Liver (tissue), 9 donors: Measurements from ENCODE around the gene CASP3. TPM values are rescaled to one million over a fixed set of nuclear protein-coding genes. Genes with fewer than 3 reads are reported as not detected.

Source experiments
- DNase-seq: peaks from one replicate; pipeline ENCODE4 v3.0.0-alpha.2; 2017; ENCODE audit warnings: low spot score
- H3K27ac ChIP-seq, 2 donors: one replicate each; pipeline ENCODE4 v1.7.0; 2013; ENCODE audit warnings: inconsistent platforms in 2 of 2, low read length in 2 of 2, control low read depth in 1 of 2, low read depth in 1 of 2, mild to moderate bottlenecking in 1 of 2
- H3K27me3 ChIP-seq, 4 donors: one replicate each; pipeline versions ENCODE4 v1.6.1 to v1.7.0; 2013; ENCODE audit warnings: low read length in 3 of 4, inconsistent platforms in 1 of 4, mild to moderate bottlenecking in 1 of 4, moderate library complexity in 1 of 4; ENCODE audit not compliant: control insufficient read depth in 4 of 4, insufficient read depth in 4 of 4
- H3K36me3 ChIP-seq, 4 donors: one replicate each; pipeline versions ENCODE4 v1.6.1 to v1.7.0; 2013; ENCODE audit warnings: low read length in 3 of 4, mild to moderate bottlenecking in 3 of 4, low read depth in 1 of 4, moderate library complexity in 1 of 4; ENCODE audit not compliant: control insufficient read depth in 4 of 4, insufficient read depth in 3 of 4
- H3K4me1 ChIP-seq, 4 donors: one replicate each; pipeline versions ENCODE4 v1.6.1 to v1.7.0; 2013; ENCODE audit warnings: low read length in 3 of 4, mild to moderate bottlenecking in 3 of 4, moderate library complexity in 1 of 4; ENCODE audit not compliant: control insufficient read depth in 4 of 4, insufficient read depth in 4 of 4
- H3K4me3 ChIP-seq, 3 donors: one replicate each; pipeline versions ENCODE4 v1.6.1 to v1.7.0; 2013; ENCODE audit warnings: low read length in 3 of 3, control low read depth in 1 of 3, low read depth in 1 of 3, mild to moderate bottlenecking in 1 of 3
- H3K9ac ChIP-seq, 2 donors: one replicate each; pipeline ENCODE4 v1.7.0; 2013; ENCODE audit warnings: low read length in 2 of 2, mild to moderate bottlenecking in 2 of 2, moderate library complexity in 2 of 2, control low read depth in 1 of 2, low read depth in 1 of 2
- H3K9me3 ChIP-seq, 4 donors: one replicate each; pipeline versions ENCODE4 v1.6.1 to v1.7.0; 2013; ENCODE audit warnings: low read length in 3 of 4; ENCODE audit not compliant: control insufficient read depth in 4 of 4
- ATF3 ChIP-seq: IDR thresholded peaks from 2 replicates; pipeline ENCODE4 v1.6.1; 2016; ENCODE audit warnings: antibody characterized with exemption
- CTCF ChIP-seq: fragments of 150-350 bp; IDR thresholded peaks from 2 replicates; pipeline ENCODE4 v1.5.1; 2017; ENCODE audit warnings: improper control_type of control experiment, low read depth, low read length; ENCODE audit not compliant: missing input control
- EGR1 ChIP-seq, 2 donors: IDR thresholded peaks; 2 replicates each; pipeline ENCODE4 v1.6.1; 2016 to 2018; ENCODE audit warnings: antibody characterized with exemption in 2 of 2, low read depth in 2 of 2
- FOXA1 ChIP-seq: IDR thresholded peaks from 2 replicates; pipeline ENCODE4 v1.6.1; 2016; ENCODE audit warnings: antibody characterized with exemption
- GABPA ChIP-seq, 2 donors: IDR thresholded peaks in 1 of 2; conservative IDR thresholded peaks in 1 of 2; 2 replicates each; pipeline ENCODE4 v1.6.1; 2016; ENCODE audit warnings: antibody characterized with exemption in 2 of 2, mild to moderate bottlenecking in 1 of 2, moderate library complexity in 1 of 2
- HNF4A ChIP-seq, 2 donors: conservative IDR thresholded peaks; 2 replicates each; pipeline ENCODE4 v1.6.1; 2016; ENCODE audit warnings: antibody characterized with exemption in 2 of 2, mild to moderate bottlenecking in 2 of 2
- HNF4G ChIP-seq: IDR thresholded peaks from 2 replicates; pipeline ENCODE4 v1.6.1; 2016; ENCODE audit warnings: antibody characterized with exemption
- JUND ChIP-seq, 2 donors: IDR thresholded peaks; 2 replicates each; pipeline ENCODE4 v1.6.1; 2016; ENCODE audit warnings: antibody characterized with exemption in 2 of 2
- MAX ChIP-seq: IDR thresholded peaks from 2 replicates; pipeline ENCODE4 v1.6.1; 2016; ENCODE audit warnings: antibody characterized with exemption
- NR2F2 ChIP-seq: IDR thresholded peaks from 2 replicates; pipeline ENCODE4 v1.6.1; 2016; ENCODE audit warnings: antibody characterized with exemption
- RAD21 ChIP-seq, 2 donors: IDR thresholded peaks; 2 replicates each; pipeline ENCODE4 v1.6.1; 2016; ENCODE audit warnings: antibody characterized with exemption in 2 of 2, mild to moderate bottlenecking in 2 of 2
- REST ChIP-seq: IDR thresholded peaks from 2 replicates; pipeline ENCODE4 v1.6.1; 2016; ENCODE audit warnings: antibody characterized with exemption, mild to moderate bottlenecking
- RXRA ChIP-seq, 2 donors: IDR thresholded peaks; 2 replicates each; pipeline ENCODE4 v1.6.1; 2017 to 2018; ENCODE audit warnings: antibody characterized with exemption in 2 of 2, mild to moderate bottlenecking in 1 of 2
- SP1 ChIP-seq: IDR thresholded peaks from 2 replicates; pipeline ENCODE4 v1.6.1; 2018; ENCODE audit warnings: antibody characterized with exemption, mild to moderate bottlenecking
- TAF1 ChIP-seq: conservative IDR thresholded peaks from 2 replicates; pipeline ENCODE4 v1.6.1; 2016; ENCODE audit warnings: antibody characterized with exemption, mild to moderate bottlenecking
- YY1 ChIP-seq: IDR thresholded peaks from 2 replicates; pipeline ENCODE4 v1.6.1; 2016; ENCODE audit warnings: antibody characterized with exemption, mild to moderate bottlenecking
- ZBTB33 ChIP-seq: IDR thresholded peaks from 2 replicates; pipeline ENCODE4 v1.6.1; 2016; ENCODE audit warnings: antibody characterized with exemption
- WGBS: extraction: QIAGEN DNeasy Blood & Tissue Kit; methylation state at CpG from one replicate; pipeline ENCODE4 v1.1.7; 2013; 5-methylcytosine and 5-hydroxymethylcytosine counted together
- polyA plus RNA-seq, 2 donors: library from polyadenylated mRNA; stranded (reverse) in 1 of 2; unstranded in 1 of 2; fragments of 200-250 nt in 1 of 2; fragments of >200 nt in 1 of 2; fragmentation: Nextera tagmentation in 1 of 2; extraction: Ambion mirVana in 1 of 2; gene quantifications; one replicate each; pipeline versions ENCODE4 v1.2.1 to v1.2.3, GENCODE V29; 2013 to 2015
- total RNA-seq, 2 donors: library from RNA; depleted of rRNA; stranded (reverse); fragments of >200 nt; gene quantifications; one replicate each; pipeline ENCODE4 v1.2.3, GENCODE V29; 2014
- donor health status: healthy.
- donor health status: healthy.
- donor health status: healthy.
- donor health status: healthy.
- donor health status: healthy.

Gene CASP3
- total and polyA plus RNA-seq, 4 donors: 7.8 to 30.1 (median 11.8) TPM

- Histone ChIP-seq H3K9ac (no peak overlapping the region), H3K36me3 (peaks cover 0 to 13% (median 8%) of the 10 kb centered on the region in 4 donors), H3K27me3 (no peaks in the 10 kb centered on the region), H3K9me3 (no peaks in the 10 kb centered on the region), H3K4me1 (peaks cover 0 to 11% (median 1%) of the 10 kb centered on the region in 4 donors), H3K4me3 (no peak overlapping the region), H3K27ac (no peak overlapping the region)
- DNase-seq: no peak
- TF ChIP-seq SP1: no peak
- no peak for TF ChIP-seq JUND (IDR thresholded peaks at IDR 0.05)
- no peak for TF ChIP-seq MAX
- no peak for TF ChIP-seq ATF3
- TF ChIP-seq TAF1: no peak
- TF ChIP-seq ZBTB33: no peak
- no peak for TF ChIP-seq YY1
- TF ChIP-seq RXRA (IDR thresholded peaks at IDR 0.05): no peak
- 85% methylated on average over 9 of the region's 9 CpGs for WGBS
Observed at GRCh38 chr4:184668511-184669114, 19.4 kb upstream of the CASP3 start.

- 96% methylated on average over 9 of the region's 9 CpGs for WGBS
- no peak for DNase-seq
- Histone ChIP-seq H3K4me3 (no peak overlapping the region), H3K27ac (no peak overlapping the region), H3K27me3 (no peaks in the 10 kb centered on the region), H3K36me3 (peaks cover 0 to 13% (median 8%) of the 10 kb centered on the region in 4 donors), H3K9me3 (no peaks in the 10 kb centered on the region), H3K4me1 (peaks cover 0 to 11% (median 1%) of the 10 kb centered on the region in 4 donors), H3K9ac (no peak overlapping the region)
- TF ChIP-seq TAF1 (no peak), ATF3 (no peak), ZBTB33 (no peak), HNF4G (no peak), GABPA (IDR thresholded peaks at IDR 0.05 in 1 of 2, conservative IDR thresholded peaks at IDR 0.05 in 1 of 2) (no peak), JUND (IDR thresholded peaks at IDR 0.05) (no peak), FOXA1 (no peak), CTCF (no peak), SP1 (no peak), REST (no peak), EGR1 (IDR thresholded peaks at IDR 0.05; ENCODE audit: low read depth in 2 of 2) (no peak), RAD21 (IDR thresholded peaks at IDR 0.05) (no peak), HNF4A (conservative IDR thresholded peaks at IDR 0.05) (no peak), RXRA (IDR thresholded peaks at IDR 0.05) (no peak), NR2F2 (no peak), MAX (no peak), YY1 (no peak)
Observed at GRCh38 chr4:184668096-184668495, 18.8 kb upstream of the CASP3 start.
